ENCODE data around the gene RUSF1. TPM values are rescaled to one million over a fixed set of nuclear protein-coding genes. Genes with fewer than 3 reads are reported as not detected.

RUSF1 gene
- total RNA-seq, 1 donor from 2014 or later, result 20.6 TPM

GRCh38 chr16:31521368-31521767 lies 13.2 kb upstream of the RUSF1 start:
- H3K27ac ChIP-seq (replicated peaks), result no peak overlapping the region
- intact Hi-C loops (cut with micrococcal nuclease), result no loop called here
- no peaks in the 10 kb centered on the region for H3K9me3 ChIP-seq (replicated peaks)
- no peaks in the 10 kb centered on the region for H3K4me1 ChIP-seq
- no peak for TF ChIP-seq CTCF (IDR thresholded peaks at IDR 0.05; ENCODE audit: borderline replicate concordance)
- H3K36me3 ChIP-seq, result no peaks in the 10 kb centered on the region
- DNase-seq, result no peak
- no peak overlapping the region for H3K4me3 ChIP-seq
- H3K27me3 ChIP-seq (ENCODE audit: low read depth), result peaks cover 9% of the 10 kb centered on the region

- no peaks in the 10 kb centered on the region for H3K9me3 ChIP-seq (replicated peaks)
- H3K27me3 ChIP-seq (ENCODE audit: low read depth), result no peaks in the 10 kb centered on the region
- no peak for DNase-seq
- H3K27ac ChIP-seq (replicated peaks), result no peak overlapping the region
- H3K4me1 ChIP-seq, result no peaks in the 10 kb centered on the region
- no peak overlapping the region for H3K4me3 ChIP-seq
- no peaks in the 10 kb centered on the region for H3K36me3 ChIP-seq
- intact Hi-C loops (cut with micrococcal nuclease), result no loop called here
- no peak for TF ChIP-seq CTCF (IDR thresholded peaks at IDR 0.05; ENCODE audit: borderline replicate concordance)
Observed at GRCh38 chr16:31519759-31520431, 11.7 kb upstream of the RUSF1 start.

- no peak for DNase-seq
- H3K27me3 ChIP-seq (ENCODE audit: low read depth), result no peaks in the 10 kb centered on the region
- no peak overlapping the region for H3K4me3 ChIP-seq
- no peak overlapping the region for H3K27ac ChIP-seq (replicated peaks)
- H3K4me1 ChIP-seq, result no peaks in the 10 kb centered on the region
- H3K9me3 ChIP-seq (replicated peaks), result no peaks in the 10 kb centered on the region
- intact Hi-C loops (cut with micrococcal nuclease), result no loop called here
- TF ChIP-seq CTCF (IDR thresholded peaks at IDR 0.05; ENCODE audit: borderline replicate concordance), result no peak
- H3K36me3 ChIP-seq, result no peaks in the 10 kb centered on the region
Observed at GRCh38 chr16:31517800-31518402, 9.7 kb upstream of the RUSF1 start.

- Histone ChIP-seq H3K9me3 (replicated peaks) (no peaks in the 10 kb centered on the region), H3K27me3 (ENCODE audit: low read depth) (no peaks in the 10 kb centered on the region), H3K4me3 (no peak overlapping the region), H3K4me1 (peaks cover 13% of the 10 kb centered on the region), H3K27ac (replicated peaks) (no peak overlapping the region), H3K36me3 (no peaks in the 10 kb centered on the region)
- TF ChIP-seq CTCF (IDR thresholded peaks at IDR 0.05; ENCODE audit: borderline replicate concordance), result no peak
- intact Hi-C loops (cut with micrococcal nuclease), result no loop called here
- no peak for DNase-seq
Observed at GRCh38 chr16:31513884-31514283, 5.7 kb upstream of the RUSF1 start.

GRCh38 chr16:31513126-31513525 lies 4.9 kb upstream of the RUSF1 start:
- Histone ChIP-seq H3K4me1 (peaks cover 21% of the 10 kb centered on the region), H3K9me3 (replicated peaks) (no peaks in the 10 kb centered on the region), H3K27me3 (ENCODE audit: low read depth) (no peaks in the 10 kb centered on the region), H3K27ac (replicated peaks) (no peak overlapping the region), H3K4me3 (no peak overlapping the region), H3K36me3 (no peaks in the 10 kb centered on the region)
- TF ChIP-seq CTCF (IDR thresholded peaks at IDR 0.05; ENCODE audit: borderline replicate concordance), result no peak
- intact Hi-C loops (cut with micrococcal nuclease), result no loop called here
- no peak for DNase-seq

Data from left ventricle myocardium inferior (tissue), 1 donor.